Dedifferentiated amniotic fluid mesenchymal stem cell (primary cell): Measurements from ENCODE around the gene KAT6B.

Experiments used
- DNase-seq: peaks from one replicate; pipeline ENCODE4 v3.0.0-alpha.2; 2016; ENCODE audit errors: extremely low spot score

KAT6B gene

DNA sequence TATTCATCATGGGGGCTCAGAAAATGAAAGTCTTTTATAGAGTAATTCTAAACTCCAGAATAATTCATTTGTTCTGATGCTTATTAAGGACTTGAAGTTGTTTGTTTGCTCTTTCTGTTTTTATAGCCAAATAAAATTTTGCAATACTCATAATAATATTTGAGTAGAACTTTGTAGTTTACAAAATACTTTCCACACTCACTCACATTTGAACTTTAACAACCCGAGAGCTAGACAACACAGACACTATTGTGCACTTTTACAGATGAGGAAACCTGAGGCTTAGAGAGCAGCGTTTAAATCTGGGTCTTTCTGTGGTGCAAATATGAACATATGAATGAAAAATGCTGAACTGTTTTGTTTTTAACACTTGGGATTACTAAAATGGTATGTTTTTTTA is 126.8 kb downstream of the KAT6B start:
- no peak for DNase-seq

DNA sequence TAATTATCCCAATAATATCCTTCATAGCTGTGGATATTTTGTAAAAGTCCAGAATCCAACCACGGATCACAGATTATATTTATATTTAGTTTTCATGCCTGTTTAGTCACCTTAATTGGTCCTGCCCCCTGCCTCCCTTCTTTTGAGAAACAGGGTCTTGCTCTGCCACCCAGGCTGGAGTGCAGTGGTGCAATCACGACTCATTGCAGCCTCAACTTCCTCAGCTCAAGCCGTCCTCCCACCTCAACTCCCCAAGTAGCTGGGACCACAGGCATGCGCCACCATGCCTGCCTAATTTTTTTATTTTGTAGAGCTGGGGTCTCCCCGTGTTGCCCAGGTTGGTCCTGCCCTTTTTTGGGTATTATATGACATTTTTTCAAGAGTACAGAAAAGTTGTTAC is 129.4 kb downstream of the KAT6B start:
- no peak for DNase-seq

DNA sequence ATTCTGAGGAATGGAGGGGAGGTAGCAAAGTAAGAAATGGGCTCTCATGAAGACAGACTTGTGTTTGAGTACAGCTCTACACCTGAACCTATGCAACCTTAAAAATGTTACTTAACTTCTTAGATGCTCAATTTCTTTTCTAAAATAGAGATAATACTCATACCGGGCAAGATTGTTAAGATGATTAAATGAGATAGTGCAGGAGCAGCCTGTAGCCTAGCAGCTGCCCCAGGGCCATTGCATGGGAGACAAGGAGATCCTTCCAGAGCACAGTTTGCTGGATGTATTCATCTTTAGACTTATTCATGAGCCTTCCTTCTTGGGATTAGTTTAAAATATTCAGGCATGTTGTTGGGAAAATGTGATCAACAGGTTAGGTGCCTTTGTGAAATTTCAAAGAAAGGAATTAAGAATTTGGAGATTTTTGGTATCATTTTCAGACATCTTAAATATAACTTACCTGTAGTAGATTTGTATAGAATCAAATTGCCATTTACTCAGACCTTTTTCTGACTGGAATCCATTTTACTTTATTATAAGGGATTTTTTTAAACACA is 130.2 kb downstream of the KAT6B start:
- DNase-seq = no peak

DNA sequence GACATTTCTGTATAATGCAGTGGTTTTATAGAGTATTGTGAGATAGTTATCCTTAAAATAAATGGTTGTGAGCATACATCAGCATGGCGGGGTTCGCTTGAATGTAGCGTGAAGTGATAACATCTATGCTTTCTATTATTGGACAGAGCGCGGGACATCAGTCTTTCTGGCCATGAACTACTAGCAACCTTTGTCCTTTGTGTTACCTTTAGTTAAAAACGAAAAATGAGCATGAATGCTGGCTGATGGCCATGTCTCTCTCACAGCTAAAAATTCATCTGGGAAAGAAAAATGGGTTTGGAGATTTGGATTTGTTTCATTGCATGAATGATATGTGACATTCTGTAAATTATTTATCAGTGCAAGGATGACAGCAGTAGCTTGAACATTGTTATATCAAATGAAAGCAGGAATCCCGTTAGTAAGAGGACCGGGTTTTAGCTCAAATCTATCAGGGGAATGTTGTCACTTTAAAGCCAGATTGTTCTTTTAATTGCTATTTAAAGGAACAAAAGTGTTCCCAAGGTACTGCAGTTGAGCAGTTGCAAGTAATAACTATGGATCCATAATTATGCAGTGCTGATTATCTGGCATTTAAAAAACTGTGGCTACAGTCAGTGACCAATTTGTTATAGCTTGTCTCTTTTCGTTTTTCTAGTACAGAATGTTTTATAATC is 131.0 kb downstream of the KAT6B start:
- no peak for DNase-seq

DNA sequence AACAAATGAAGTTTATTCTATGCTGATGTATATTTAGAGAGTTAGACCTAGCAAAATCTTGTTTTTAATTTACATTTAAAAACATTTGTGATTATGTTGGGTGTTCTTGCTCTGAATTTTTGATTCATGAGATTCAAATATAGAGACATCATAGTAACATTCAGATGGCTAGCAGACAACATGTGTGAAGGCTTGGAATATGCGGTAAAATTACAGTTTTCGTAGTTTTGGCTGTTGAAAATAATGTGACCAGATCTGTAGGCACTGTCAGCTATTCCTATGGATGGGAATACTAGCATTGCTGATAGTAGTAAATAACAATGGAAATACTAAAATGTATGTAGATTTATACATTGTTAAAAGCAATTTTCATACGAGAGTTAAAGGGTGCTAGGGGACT is 131.9 kb downstream of the KAT6B start:
- no peak for DNase-seq

DNA sequence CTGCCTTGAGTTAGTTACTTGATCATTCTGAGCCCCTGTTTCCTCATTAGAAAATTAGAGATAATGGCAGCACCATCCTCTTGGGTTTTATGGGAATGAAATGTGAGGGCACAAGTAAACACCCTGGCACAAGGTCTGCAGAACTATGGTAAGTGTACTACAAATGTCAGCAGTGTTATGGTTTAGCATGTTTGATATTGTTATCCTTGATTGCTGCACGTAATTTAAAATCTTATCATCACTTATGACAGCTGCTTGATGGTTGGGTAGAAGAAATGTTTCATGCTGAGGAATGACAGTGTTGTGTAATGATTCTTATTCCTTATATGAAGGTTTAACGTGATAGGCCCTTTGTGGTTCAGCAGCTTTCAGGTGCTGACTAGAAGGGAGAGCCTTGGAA is 134.3 kb downstream of the KAT6B start:
- no peak for DNase-seq

DNA sequence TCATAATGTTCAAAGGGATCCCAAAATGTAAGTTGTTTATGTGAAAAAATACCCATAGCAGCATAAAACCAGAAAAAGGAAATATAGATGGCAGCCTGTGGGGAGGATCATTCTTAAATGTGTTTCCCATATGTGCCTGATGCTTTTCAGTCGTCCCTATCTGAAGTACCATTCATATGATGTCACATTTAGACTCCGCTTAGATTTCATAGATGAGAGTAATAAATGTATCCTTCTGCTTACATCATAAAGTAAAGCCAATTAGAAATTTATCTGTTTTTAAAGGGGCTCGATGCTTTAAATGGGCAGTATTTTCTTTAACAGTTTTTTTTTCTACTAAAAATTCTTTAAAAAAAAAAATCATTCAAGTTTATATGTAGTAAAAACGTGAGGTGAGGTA is 136.1 kb downstream of the KAT6B start:
- no peak for DNase-seq

DNA sequence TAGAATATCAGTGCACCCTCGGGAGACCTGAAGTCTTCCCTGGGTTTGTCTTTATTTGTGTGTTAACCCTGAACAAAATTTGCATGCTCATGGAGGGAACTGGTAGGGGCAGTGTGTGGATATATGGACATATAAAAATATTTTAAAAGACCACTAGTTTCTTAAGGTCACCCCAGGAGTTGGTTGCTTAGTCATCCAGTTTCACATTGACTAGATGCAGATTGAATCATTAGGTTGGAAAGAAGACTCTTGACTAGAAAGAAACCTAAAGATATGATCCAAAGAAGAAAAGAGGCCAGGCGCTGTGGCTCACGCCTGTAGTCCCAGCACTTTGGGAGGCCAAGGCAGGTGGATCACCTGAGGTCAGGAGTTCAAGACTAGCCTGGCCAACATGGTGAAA is 137.1 kb downstream of the KAT6B start:
- no peak for DNase-seq

DNA sequence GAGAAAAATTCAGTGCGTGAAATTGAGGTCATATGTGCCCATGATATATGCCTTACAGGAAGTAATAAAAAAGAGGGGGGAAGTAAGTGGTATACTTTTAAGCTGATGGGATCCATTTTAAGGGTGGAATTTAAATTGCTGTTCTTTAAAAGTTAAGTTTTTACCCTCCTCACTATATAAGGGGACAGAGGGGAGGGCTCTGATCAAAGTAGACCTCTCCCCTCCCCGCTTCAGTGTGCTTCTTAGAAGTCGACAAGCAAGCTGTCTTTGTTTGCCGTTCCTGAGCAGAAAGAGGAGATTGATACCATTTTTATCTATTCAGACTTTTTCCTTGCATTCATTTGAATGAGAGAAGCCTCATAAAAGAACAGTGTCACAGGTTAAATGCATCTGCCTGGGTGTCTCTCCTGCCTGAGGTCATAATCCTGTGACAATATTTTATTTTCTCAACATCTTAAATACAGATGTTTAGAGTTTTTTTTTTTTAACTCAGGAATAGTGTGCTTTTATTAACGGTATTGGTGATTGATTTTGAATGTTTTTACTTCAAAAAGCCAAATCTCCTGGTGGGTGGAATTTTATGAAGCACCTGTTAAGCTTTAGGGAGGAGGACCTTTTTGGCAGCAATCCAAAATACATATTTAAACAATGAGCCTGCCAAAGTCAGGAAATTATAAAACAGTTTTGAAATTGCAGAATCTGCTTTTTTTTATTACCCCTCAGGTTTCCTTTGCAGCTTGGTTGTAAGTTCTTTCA is 141.7 kb downstream of the KAT6B start:
- no peak for DNase-seq

DNA sequence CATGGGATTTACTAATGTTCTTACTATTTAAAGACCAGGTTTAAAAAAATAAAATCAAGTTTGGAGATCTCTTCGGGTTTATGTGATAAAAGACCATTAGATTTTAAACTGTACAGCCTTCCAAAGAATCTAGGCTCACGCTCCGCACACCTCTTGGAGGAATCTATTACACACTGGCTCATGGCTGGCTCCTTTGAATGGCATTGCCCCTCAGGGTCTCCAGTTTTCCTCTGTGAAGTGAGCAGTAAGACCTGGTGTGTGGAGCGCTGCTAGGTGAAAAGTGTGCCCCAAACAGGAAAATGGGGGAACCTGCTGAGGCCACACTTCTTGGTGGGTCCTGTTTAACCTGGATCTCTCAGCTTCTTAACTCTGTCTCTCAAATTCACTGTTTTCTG is 142.3 kb downstream of the KAT6B start:
- no peak for DNase-seq

DNA sequence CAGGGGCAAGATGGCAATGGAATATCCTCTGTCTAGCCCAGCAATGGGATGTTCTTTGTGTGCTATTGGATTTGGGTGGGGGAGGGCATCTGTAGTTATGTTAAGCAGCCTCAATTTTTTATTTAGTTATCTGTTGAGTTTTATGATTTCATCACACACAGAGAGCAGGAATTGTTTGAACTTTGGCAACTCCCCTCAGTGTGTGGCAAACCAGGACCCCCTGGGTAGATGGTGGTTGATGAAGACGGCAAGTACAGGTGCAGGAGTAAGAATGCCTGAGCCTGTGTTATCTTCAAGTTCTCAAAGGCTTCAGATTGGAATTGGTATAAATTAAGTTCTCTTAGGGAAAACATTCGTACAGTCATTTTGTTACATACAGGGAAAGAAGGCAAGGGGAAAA is 142.7 kb downstream of the KAT6B start:
- DNase-seq = no peak

DNA sequence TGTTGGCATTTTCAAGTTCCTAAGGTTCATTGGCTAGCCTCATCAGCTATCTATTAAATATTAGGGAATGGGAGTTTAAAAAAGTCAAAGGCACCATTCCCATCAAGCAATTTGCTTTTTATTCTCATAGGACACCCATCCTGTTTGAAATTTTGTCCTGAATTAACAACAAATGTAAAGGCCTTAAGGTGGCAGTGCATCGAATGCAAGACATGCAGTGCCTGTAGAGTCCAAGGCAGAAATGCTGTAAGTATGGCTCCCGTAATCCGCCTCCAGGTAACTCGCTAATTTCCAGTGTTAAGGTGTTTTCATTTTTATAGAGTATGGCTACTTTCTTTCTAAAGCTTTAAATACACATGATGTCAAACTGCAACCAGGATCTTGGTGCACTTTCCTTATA is 143.1 kb downstream of the KAT6B start:
- DNase-seq = no peak

DNA sequence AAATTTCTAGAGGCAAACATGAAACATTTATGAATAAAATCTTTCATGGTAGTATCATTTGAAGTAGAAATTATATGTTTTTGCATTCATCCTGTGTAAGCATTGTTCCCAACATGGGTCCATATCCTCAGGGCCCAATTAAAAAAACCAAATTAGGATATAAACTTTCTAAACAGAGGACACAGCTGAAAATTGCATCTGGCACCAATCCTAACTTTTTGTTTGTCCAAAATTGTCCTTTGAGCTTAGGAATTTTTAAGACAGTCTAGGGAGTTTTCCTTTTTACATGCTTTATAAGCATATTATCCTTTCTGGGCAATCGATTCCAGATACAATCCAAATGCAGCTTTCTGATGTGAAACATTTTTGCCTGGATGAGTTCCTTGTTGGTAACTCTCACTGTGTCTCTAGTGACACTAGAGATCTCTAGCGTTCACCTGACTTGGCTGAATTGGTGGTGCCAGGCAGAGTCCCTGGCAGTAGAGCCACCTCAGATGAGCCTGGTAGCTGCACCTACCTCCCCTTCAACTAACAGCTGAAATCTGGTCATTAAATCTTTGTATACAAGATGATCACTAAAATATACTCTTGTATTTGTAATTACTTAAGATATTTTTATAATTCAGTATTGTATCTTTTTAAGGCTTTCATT is 147.5 kb downstream of the KAT6B start:
- no peak for DNase-seq

DNA sequence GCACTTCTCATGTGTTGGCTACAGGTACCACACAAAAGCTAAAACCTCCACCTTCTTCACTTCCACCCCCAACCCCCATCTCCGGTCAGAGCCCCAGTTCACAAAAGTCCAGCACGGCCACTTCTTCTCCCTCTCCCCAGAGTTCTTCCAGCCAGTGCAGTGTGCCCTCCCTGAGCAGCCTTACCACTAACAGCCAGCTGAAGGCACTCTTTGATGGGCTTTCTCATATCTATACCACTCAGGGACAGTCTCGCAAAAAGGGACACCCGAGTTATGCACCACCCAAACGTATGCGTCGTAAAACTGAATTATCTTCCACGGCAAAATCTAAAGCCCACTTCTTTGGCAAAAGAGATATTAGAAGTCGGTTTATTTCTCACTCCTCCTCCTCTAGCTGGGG is 149.4 kb downstream of the KAT6B start:
- no peak for DNase-seq

DNA sequence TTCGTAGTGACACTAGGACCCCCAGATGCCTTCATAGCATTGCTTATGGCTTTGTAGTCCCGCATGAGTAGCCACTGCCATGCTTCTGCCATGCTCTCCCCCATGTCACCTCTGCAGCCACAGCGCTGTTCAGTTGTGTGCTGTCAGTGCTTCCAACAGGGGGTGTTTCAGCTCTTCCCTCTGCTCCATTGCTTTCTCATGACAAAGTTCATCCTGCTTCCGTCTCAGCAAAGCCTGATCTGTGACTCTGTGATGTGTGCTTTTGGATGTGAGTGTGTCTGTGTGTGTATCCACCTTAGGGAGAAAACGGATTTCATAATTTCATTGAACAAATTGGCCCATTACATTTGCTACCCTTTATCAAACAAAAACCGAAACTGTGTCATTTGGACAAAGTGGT is 150.2 kb downstream of the KAT6B start:
- no peak for DNase-seq

DNA sequence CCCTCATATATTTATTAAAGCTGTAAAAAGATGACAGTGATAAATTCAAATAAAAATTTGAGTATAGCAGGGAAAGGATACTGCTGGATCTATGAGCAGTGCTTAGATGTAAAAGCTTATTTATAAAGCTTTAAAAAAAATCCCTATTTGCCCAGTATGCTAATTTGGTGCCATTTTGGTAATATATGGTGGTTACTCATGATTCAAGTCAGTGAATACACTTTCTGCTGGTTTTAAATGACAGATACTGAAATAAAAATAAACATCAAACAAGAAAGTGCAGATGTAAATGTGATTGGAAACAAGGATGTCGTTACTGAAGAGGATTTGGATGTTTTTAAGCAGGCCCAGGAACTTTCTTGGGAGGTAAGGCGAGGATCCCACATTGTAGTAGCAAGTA is 150.7 kb downstream of the KAT6B start:
- DNase-seq = no peak

DNA sequence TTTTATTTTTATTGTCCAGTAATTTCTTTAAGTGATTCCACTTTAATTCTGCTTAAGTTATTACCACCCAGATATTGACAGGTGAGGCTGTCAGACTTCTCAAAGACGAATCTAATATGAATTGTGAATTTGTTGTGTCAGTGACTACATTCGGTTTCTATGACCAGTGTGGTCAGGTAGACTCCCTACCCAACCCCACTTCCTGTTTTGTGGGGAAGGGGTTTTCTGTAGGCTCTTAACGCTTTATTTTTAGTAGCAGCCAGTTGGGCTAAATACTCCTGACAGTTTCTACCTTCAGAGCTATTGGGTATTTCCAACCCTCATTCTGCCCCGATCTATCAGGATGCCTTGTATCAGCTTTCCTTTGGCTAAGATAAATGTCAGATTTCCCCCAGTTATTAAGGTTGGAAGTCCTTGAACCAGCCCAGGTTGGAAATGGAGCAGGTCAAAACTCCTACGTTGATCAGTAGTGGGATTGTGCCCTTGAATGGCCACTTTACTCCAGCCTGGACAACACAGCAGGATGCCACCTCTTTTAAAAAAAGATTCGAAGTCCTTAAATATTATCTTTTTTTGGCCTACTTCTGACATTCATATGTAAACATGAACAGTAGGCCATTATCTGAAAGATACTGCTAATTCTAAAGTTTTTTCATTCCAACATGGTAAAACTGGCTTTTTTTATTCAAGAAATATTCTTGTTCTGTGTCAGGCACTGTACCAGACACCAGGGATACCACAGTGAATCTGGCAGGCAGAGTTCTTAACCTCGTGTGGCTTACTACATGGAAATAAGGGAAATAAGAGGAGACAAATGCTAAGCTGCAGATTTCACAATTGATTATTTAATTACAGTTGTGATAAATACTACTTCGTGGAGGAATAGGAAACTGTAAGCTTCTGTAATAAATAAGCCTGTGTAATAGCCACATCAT is 151.8 kb downstream of the KAT6B start:
- no peak for DNase-seq

DNA sequence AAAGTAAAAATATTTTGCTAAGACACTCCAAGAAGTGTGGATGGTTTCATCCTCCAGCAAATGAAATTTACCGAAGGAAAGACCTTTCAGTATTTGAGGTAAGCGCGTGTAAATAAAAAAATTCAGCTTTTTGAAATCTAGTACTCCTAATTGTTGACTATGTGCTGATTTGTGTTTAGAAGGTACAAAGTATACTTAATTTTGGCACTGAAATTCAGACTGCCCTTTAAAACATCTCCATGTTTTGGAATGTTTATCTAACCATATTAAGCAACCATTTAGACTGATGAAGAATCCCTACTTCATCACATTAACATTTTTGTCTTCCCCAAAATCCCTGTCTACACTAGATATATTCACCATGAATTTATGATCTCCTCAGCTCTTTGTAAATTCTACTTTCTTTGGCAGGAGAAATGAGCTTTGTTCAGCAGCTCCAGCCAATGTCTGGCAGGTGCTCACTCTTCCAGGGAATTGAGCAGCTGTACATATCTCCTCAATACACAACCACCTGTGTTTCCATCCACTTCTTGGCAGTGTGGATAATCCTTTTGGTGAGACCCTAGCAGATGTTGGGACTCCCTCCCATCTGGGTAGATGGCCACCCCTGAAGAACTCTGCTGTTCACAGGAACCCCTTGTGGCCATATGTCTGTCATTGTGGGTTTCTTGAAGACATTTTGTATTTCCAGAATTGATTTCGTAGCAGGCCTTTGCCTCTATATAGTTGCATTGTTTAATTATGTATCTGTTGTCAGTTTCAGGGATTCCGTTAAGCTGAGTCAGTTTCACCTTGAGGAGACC is 155.6 kb downstream of the KAT6B start:
- no peak for DNase-seq

DNA sequence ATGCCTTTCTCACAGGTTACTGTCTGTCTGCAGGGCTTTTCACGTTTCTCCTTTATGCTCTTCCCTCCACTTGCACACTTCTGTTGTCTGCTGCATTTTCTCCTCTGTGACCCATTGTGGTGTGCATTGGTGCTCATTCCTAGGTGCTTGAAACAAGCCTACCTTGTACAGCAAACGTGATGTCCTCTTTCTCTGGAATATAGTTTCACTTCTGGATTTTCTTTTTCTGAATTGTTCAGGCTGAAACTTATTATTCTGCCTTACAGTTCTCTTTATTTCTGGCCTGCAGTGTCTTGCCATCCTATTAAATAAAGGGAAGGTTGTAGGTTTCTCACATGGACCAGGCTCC is 156.2 kb downstream of the KAT6B start:
- DNase-seq = no peak

DNA sequence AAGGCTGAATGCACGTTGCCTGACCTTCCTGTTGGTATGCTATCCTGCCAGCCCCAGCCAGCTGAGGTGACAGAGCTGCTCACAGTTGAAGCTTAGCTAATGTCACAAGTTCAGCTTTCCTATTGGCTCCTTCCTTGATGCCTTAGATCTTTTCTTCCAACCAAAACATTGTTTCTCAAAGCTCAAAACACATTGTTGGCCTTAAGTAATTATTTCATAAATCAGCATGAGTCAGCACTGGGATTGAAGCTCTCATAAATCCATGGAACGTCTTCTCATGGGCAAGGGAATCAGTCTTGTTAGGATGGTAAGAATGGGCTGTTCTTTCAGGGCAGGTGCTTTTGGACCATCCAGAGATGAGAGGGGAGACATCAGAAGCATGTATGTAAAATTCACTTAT is 157.0 kb downstream of the KAT6B start:
- no peak for DNase-seq
